Measurements from ENCODE around the gene REG4. TPM values are rescaled to one million over a fixed set of nuclear protein-coding genes. Genes with fewer than 3 reads are reported as not detected.

The REG4 gene
- total and polyA plus RNA-seq, 4 donors: 0.08 TPM; not detected in 3

DNA sequence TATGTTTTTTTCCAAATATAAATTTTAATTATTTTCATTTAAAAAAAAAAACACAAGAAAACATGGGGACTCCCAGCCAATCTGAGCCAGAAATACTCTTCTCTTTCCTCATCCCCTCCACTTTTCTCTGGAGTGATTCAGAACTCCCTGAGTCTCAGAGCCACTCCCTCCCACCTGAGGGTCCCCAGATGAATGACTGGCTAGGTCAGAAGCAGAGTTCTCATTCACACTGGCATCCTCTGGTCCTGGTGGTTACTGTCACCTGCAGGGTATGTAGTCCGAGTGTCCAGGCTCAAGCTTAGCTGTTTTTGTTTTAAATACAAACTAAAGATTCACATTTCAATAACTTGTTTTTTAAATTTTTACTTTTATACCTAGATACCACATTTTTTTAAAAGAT is 48.9 kb downstream of the REG4 start:
- Histone ChIP-seq H3K27ac (ENCODE audit: low read depth in 1 of 2, low read length in 1 of 2) (no peak overlapping the region), H3K36me3 (ENCODE audit: control insufficient read depth in 4 of 4, insufficient read depth in 4 of 4, low read length in 4 of 4) (no peaks in the 10 kb centered on the region), H3K9ac (ENCODE audit: insufficient read depth in 1 of 2, low read length in 2 of 2) (no peak overlapping the region), H3K4me1 (ENCODE audit: control insufficient read depth in 5 of 5, insufficient read depth in 5 of 5, low read length in 5 of 5) (peaks cover 0 to 16% (median 3%) of the 10 kb centered on the region in 5 donors), H3K9me3 (ENCODE audit: control insufficient read depth in 4 of 4, insufficient read depth in 3 of 4, low read length in 3 of 4) (peaks cover 0 to 4% (median 0%) of the 10 kb centered on the region in 4 donors), H3K27me3 (ENCODE audit: control insufficient read depth in 3 of 3, insufficient read depth in 3 of 3, low read length in 2 of 3) (no peaks in the 10 kb centered on the region), H3K4me3 (no peak overlapping the region)
- no peak for DNase-seq
- ATAC-seq (ENCODE audit: insufficient read depth, low FRiP score): no peak
- WGBS, 2 donors: 85% methylated on average over 1 of the region's 1 CpG
- TF ChIP-seq, protein P1, sequence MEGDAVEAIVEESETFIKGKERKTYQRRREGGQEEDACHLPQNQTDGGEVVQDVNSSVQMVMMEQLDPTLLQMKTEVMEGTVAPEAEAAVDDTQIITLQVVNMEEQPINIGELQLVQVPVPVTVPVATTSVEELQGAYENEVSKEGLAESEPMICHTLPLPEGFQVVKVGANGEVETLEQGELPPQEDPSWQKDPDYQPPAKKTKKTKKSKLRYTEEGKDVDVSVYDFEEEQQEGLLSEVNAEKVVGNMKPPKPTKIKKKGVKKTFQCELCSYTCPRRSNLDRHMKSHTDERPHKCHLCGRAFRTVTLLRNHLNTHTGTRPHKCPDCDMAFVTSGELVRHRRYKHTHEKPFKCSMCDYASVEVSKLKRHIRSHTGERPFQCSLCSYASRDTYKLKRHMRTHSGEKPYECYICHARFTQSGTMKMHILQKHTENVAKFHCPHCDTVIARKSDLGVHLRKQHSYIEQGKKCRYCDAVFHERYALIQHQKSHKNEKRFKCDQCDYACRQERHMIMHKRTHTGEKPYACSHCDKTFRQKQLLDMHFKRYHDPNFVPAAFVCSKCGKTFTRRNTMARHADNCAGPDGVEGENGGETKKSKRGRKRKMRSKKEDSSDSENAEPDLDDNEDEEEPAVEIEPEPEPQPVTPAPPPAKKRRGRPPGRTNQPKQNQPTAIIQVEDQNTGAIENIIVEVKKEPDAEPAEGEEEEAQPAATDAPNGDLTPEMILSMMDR (IDR thresholded peaks at IDR 0.05; ENCODE audit: control extremely low read depth, extremely low read depth): no peak

GRCh38 chr1:119758584-119758983 is 52.7 kb downstream of the REG4 start:
- Histone ChIP-seq H3K9me3 (ENCODE audit: control insufficient read depth in 4 of 4, insufficient read depth in 3 of 4, low read length in 3 of 4) (no peaks in the 10 kb centered on the region), H3K4me1 (ENCODE audit: control insufficient read depth in 5 of 5, insufficient read depth in 5 of 5, low read length in 5 of 5) (peaks cover 0 to 4% (median 0%) of the 10 kb centered on the region in 5 donors), H3K9ac (ENCODE audit: insufficient read depth in 1 of 2, low read length in 2 of 2) (no peak overlapping the region), H3K27ac (ENCODE audit: low read depth in 1 of 2, low read length in 1 of 2) (no peak overlapping the region), H3K36me3 (ENCODE audit: control insufficient read depth in 4 of 4, insufficient read depth in 4 of 4, low read length in 4 of 4) (no peaks in the 10 kb centered on the region), H3K4me3 (no peak overlapping the region), H3K27me3 (ENCODE audit: control insufficient read depth in 3 of 3, insufficient read depth in 3 of 3, low read length in 2 of 3) (no peaks in the 10 kb centered on the region)
- no peak for DNase-seq
- WGBS, 2 donors: 67 to 72% methylated on average over 3 of the region's 3 CpGs
- no peak for ATAC-seq (ENCODE audit: insufficient read depth, low FRiP score)
- TF ChIP-seq, protein P1 (IDR thresholded peaks at IDR 0.05; ENCODE audit: control extremely low read depth, extremely low read depth): no peak

- Histone ChIP-seq H3K4me3 (no peak overlapping the region), H3K9me3 (ENCODE audit: control insufficient read depth in 4 of 4, insufficient read depth in 3 of 4, low read length in 3 of 4) (no peaks in the 10 kb centered on the region), H3K27me3 (ENCODE audit: control insufficient read depth in 3 of 3, insufficient read depth in 3 of 3, low read length in 2 of 3) (no peaks in the 10 kb centered on the region), H3K9ac (ENCODE audit: insufficient read depth in 1 of 2, low read length in 2 of 2) (no peak overlapping the region), H3K4me1 (ENCODE audit: control insufficient read depth in 5 of 5, insufficient read depth in 5 of 5, low read length in 5 of 5) (peaks cover 0 to 4% (median 0%) of the 10 kb centered on the region in 5 donors), H3K27ac (ENCODE audit: low read depth in 1 of 2, low read length in 1 of 2) (no peak overlapping the region), H3K36me3 (ENCODE audit: control insufficient read depth in 4 of 4, insufficient read depth in 4 of 4, low read length in 4 of 4) (no peaks in the 10 kb centered on the region)
- ATAC-seq (ENCODE audit: insufficient read depth, low FRiP score) (no peak), DNase-seq (no peak)
- WGBS, 2 donors: 86 to 93% methylated on average over 4 of the region's 4 CpGs
- TF ChIP-seq, protein P1 (IDR thresholded peaks at IDR 0.05; ENCODE audit: control extremely low read depth, extremely low read depth): no peak
These were observed 58.7 kb downstream of the REG4 start for GRCh38 chr1:119752592-119752991.

DNA sequence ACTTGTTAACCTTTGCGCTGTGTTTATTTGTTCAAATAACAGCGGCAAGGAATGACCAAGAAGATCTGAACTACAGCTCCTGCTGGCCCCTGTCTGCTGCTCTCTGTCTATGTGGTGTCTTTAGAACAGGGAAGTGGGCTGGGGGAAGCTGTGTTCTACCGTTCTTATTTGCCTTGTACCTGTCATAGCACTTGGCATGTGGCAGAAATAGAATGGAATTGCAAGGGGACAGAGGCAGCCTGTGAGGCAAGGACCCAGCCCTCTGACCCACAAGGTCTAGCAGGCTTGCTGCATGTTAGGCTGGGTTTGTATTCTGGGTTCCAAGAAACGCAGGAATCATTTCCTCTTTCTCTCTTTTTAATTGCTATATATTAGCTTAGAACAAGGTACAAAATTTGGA is 63.2 kb downstream of the REG4 start:
- no peak for ATAC-seq (ENCODE audit: insufficient read depth, low FRiP score)
- Histone ChIP-seq H3K27me3 (ENCODE audit: control insufficient read depth in 3 of 3, insufficient read depth in 3 of 3, low read length in 2 of 3) (no peaks in the 10 kb centered on the region), H3K9me3 (ENCODE audit: control insufficient read depth in 4 of 4, insufficient read depth in 3 of 4, low read length in 3 of 4) (no peaks in the 10 kb centered on the region), H3K4me1 (ENCODE audit: control insufficient read depth in 5 of 5, insufficient read depth in 5 of 5, low read length in 5 of 5) (peaks cover 0 to 8% (median 3%) of the 10 kb centered on the region in 5 donors), H3K9ac (ENCODE audit: insufficient read depth in 1 of 2, low read length in 2 of 2) (no peak overlapping the region), H3K4me3 (no peak overlapping the region), H3K36me3 (ENCODE audit: control insufficient read depth in 4 of 4, insufficient read depth in 4 of 4, low read length in 4 of 4) (peaks cover 0 to 9% (median 2%) of the 10 kb centered on the region in 4 donors), H3K27ac (ENCODE audit: low read depth in 1 of 2, low read length in 1 of 2) (no peak overlapping the region)
- TF ChIP-seq, protein P1 (IDR thresholded peaks at IDR 0.05; ENCODE audit: control extremely low read depth, extremely low read depth): no peak
- no peak for DNase-seq
- WGBS, 2 donors: 49 to 55% methylated on average over 4 of the region's 4 CpGs

Measured in lung (tissue), 12 donors.